Suprapubic skin (tissue), 4 donors: Measurements from ENCODE around the gene JKAMP.

Experiments
- EP300 ChIP-seq: sonication (generic); formaldehyde crosslinking; IDR thresholded peaks from one replicate; pipeline ENCODE4 v1.6.1; 2017; ENCODE audit warnings: antibody characterized with exemption
- POLR2A ChIP-seq, 2 donors: fragments of 450-650 bp; IDR thresholded peaks; one replicate each; pipeline ENCODE4 v1.6.1; 2017; ENCODE audit warnings: antibody characterized with exemption in 2 of 2, mild to moderate bottlenecking in 2 of 2, moderate library complexity in 2 of 2
- POLR2AphosphoS5 ChIP-seq, 3 donors: sonication (generic); formaldehyde crosslinking; IDR thresholded peaks; one replicate each; pipeline ENCODE4 v1.6.1; 2017; ENCODE audit warnings: antibody characterized with exemption in 3 of 3
- TF ChIP-seq, protein P1 (sequence below), 2 donors: fragments of 200-600 bp in 1 of 2; fragments of 450-650 bp in 1 of 2; sonication (generic) in 1 of 2; IDR thresholded peaks; one replicate each; pipeline ENCODE4 v1.5.1; 2016 to 2019; ENCODE audit warnings: antibody characterized with exemption in 2 of 2, mild to moderate bottlenecking in 1 of 2, moderate library complexity in 1 of 2

GRCh38 chr14:59484639-59485175 lies 390 bp downstream of the JKAMP start:
- TF ChIP-seq, protein P1, sequence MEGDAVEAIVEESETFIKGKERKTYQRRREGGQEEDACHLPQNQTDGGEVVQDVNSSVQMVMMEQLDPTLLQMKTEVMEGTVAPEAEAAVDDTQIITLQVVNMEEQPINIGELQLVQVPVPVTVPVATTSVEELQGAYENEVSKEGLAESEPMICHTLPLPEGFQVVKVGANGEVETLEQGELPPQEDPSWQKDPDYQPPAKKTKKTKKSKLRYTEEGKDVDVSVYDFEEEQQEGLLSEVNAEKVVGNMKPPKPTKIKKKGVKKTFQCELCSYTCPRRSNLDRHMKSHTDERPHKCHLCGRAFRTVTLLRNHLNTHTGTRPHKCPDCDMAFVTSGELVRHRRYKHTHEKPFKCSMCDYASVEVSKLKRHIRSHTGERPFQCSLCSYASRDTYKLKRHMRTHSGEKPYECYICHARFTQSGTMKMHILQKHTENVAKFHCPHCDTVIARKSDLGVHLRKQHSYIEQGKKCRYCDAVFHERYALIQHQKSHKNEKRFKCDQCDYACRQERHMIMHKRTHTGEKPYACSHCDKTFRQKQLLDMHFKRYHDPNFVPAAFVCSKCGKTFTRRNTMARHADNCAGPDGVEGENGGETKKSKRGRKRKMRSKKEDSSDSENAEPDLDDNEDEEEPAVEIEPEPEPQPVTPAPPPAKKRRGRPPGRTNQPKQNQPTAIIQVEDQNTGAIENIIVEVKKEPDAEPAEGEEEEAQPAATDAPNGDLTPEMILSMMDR (IDR thresholded peaks at IDR 0.05): no peak
- TF ChIP-seq EP300: no peak
- TF ChIP-seq POLR2AphosphoS5 (IDR thresholded peaks at IDR 0.05): no peak
- no peak for TF ChIP-seq POLR2A (IDR thresholded peaks at IDR 0.05)
